IPS-20b (cell line): ENCODE data around the gene UBE2O.
"Not testable (repeated sequence)": the region's sequence is repeated elsewhere in the genome, so short reads cannot be mapped to it uniquely, and the experiment has no call there.

Experiments used
- H3K27ac ChIP-seq: one replicate; pipeline ENCODE4 v1.5.1; 2013; ENCODE audit warnings: low read length
- H3K27me3 ChIP-seq: 2 replicates; pipeline ENCODE4 v1.6.1; 2013; ENCODE audit warnings: mild to moderate bottlenecking, low read length, inconsistent platforms; ENCODE audit not compliant: insufficient read depth
- H3K36me3 ChIP-seq: 2 replicates; pipeline ENCODE4 v1.6.1; 2013; ENCODE audit warnings: low read depth, mild to moderate bottlenecking, inconsistent platforms, low read length, moderate library complexity; ENCODE audit not compliant: insufficient read depth
- H3K4me1 ChIP-seq: 2 replicates; pipeline ENCODE4 v1.6.1; 2013; ENCODE audit warnings: mild to moderate bottlenecking, control low read depth, inconsistent platforms, low read length, moderate library complexity; ENCODE audit not compliant: insufficient read depth
- H3K4me3 ChIP-seq: 2 replicates; pipeline ENCODE4 v1.5.1; 2013; ENCODE audit warnings: mild to moderate bottlenecking, low read length, inconsistent platforms
- H3K9ac ChIP-seq: 2 replicates; pipeline ENCODE4 v1.6.1; 2013; ENCODE audit warnings: low read depth, mild to moderate bottlenecking, inconsistent platforms, low read length, moderate library complexity
- H3K9me3 ChIP-seq: 2 replicates; pipeline ENCODE4 v1.6.1; 2013; ENCODE audit warnings: mild to moderate bottlenecking, low read depth, low read length, inconsistent platforms; ENCODE audit not compliant: insufficient read depth

UBE2O gene

DNA sequence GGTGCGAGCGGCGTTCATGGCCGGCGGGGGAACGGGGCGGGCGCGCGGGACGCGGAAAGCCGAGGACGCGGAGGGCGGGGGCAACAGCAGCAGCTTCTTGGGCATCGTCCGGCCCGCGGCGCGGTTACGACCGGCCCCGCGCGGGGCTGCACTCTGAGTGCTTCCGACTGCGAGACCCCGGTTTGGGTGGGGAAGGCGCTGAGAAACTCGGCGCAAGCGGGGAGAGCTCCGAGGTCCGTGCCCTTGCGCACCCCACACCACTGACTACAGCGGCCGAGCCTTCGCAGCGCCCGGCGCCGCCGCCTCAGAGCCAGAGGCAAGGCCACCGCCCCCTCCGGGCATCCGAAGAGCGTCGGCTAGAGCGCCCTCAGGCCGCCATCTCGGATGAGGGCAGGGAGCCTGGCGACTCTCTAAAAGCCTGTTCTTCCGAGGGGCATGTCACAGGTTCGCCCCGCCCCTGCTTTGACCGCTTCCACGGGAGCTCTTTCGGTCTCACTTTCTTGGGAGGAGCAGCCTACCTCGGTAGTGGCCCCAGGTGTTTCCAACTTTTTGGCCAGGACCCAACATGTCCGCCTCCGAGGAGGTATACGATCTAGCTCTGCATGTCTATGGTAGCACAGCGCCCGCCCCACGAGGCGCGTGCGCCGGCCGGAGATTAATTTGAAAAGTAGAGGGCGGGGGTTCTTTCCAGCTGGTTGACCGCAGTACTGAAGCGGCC lies 99.2 kb downstream of the UBE2O start, which contains the start of gene PRPSAP1:
PRPSAP1 (minus strand) TSS at position 318 of the 718 bp plus-strand sequence; CDS start at position 105, 213 bp downstream.
- Histone ChIP-seq H3K9me3 (no peaks in the 10 kb centered on the region), H3K27ac (peak within 1 kb of the TSS; percentile 84), H3K36me3 (no peaks in the 10 kb centered on the region), H3K27me3 (peaks cover 4% of the 10 kb centered on the region; the same call in 1 of the 2 replicates), H3K9ac (peak within 1 kb of the TSS; percentile 84), H3K4me3 (peak within 1 kb of the TSS; percentile 83), H3K4me1 (peaks cover 4% of the 10 kb centered on the region; the same call in 1 of the 2 replicates)

- H3K27me3 ChIP-seq: peaks cover 4% of the 10 kb centered on the region; the same call in 1 of the 2 replicates
- H3K27ac ChIP-seq: peak overlapping the region; percentile 84
- no peaks in the 10 kb centered on the region for H3K36me3 ChIP-seq
- peak overlapping the region; percentile 83 for H3K4me3 ChIP-seq
- H3K9ac ChIP-seq: peak overlapping the region; percentile 84; the same call in 1 of the 2 replicates
- no peaks in the 10 kb centered on the region for H3K9me3 ChIP-seq
- H3K4me1 ChIP-seq: peaks cover 4% of the 10 kb centered on the region; the same call in 1 of the 2 replicates
Measured at GRCh38 chr17:76353004-76353598, 99.9 kb downstream of the UBE2O start.

GRCh38 chr17:76351526-76352071 lies 101.4 kb downstream of the UBE2O start:
- Histone ChIP-seq H3K4me1 (peaks cover 4% of the 10 kb centered on the region; the same call in 1 of the 2 replicates), H3K27ac (no peak overlapping the region), H3K27me3 (peaks cover 4% of the 10 kb centered on the region; the same call in 1 of the 2 replicates), H3K4me3 (no peak overlapping the region), H3K9ac (no peak overlapping the region), H3K9me3 (no peaks in the 10 kb centered on the region), H3K36me3 (peaks cover 11% of the 10 kb centered on the region; the same call in 1 of the 2 replicates)

DNA sequence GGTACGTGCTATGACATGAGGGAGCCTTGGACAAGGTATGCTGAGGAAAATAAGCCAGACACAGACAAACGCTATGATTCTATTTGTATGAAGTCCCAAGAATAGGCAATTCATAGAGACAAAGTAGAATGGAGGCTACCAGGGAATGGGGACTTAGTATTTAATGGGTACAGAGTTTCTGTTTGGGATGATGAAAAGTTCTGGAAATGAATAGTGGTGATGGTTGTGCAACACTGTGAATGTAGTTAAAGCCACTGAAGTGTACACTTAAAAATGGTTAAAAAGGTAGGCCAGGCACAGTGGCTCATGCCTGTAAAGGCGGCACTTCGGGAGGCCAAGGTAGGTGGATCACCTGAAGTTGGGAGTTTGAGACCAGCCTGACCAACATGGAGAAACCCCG lies 102.5 kb downstream of the UBE2O start:
- H3K27me3 ChIP-seq: peaks cover 4% of the 10 kb centered on the region; the same call in 1 of the 2 replicates
- H3K9ac ChIP-seq: no peak overlapping the region
- no peaks in the 10 kb centered on the region for H3K9me3 ChIP-seq
- no peak overlapping the region for H3K27ac ChIP-seq
- H3K4me1 ChIP-seq: peaks cover 4% of the 10 kb centered on the region; the same call in 1 of the 2 replicates
- peaks cover 22% of the 10 kb centered on the region for H3K36me3 ChIP-seq
- H3K4me3 ChIP-seq: no peak overlapping the region

- not testable (repeated sequence) for H3K4me3 ChIP-seq, H3K4me1 ChIP-seq, H3K27me3 ChIP-seq, H3K27ac ChIP-seq, H3K9me3 ChIP-seq, H3K9ac ChIP-seq
- H3K36me3 ChIP-seq: peaks cover 42% of the 10 kb centered on the region
Measured at GRCh38 chr17:76346936-76347335, 106.0 kb downstream of the UBE2O start.

DNA sequence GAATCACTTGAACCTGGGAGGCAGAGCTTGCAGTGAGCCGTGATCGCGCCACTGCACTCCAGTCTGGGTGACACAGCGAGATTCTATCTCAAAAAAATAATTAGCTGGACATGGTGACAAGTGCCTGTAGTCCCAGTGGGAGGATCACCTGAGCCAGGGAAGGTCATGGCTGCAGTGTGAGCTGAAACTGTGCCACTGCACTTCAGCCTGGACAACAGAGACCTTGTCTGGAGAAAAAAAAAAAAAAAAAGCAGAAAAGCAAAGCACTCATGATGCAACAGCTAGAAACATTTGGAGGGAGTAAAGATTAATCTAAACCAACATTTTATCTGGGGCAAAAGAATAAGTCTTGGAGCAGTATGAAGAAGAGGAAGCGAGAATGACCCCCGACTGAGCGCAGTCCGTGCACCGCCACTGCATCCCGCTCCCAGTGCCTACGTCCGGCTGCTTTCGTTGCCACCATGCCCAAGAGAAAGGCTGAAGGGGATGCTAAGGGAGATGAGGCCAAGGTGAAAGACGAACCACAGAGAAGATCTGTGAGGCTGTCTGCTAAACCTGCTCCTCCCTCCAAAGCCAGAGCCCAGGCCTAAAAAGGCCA lies 107.5 kb downstream of the UBE2O start:
- Histone ChIP-seq H3K36me3 (peaks cover 48% of the 10 kb centered on the region), H3K27ac (no peak overlapping the region), H3K4me1 (no peaks in the 10 kb centered on the region), H3K4me3 (no peak overlapping the region), H3K27me3 (no peaks in the 10 kb centered on the region), H3K9ac (no peak overlapping the region), H3K9me3 (no peaks in the 10 kb centered on the region)

- no peak overlapping the region for H3K9ac ChIP-seq
- no peaks in the 10 kb centered on the region for H3K27me3 ChIP-seq
- H3K27ac ChIP-seq: no peak overlapping the region
- H3K36me3 ChIP-seq: peaks cover 51% of the 10 kb centered on the region
- no peak overlapping the region for H3K4me3 ChIP-seq
- no peaks in the 10 kb centered on the region for H3K9me3 ChIP-seq
- no peaks in the 10 kb centered on the region for H3K4me1 ChIP-seq
Measured at GRCh38 chr17:76343106-76343505, 109.8 kb downstream of the UBE2O start.

DNA sequence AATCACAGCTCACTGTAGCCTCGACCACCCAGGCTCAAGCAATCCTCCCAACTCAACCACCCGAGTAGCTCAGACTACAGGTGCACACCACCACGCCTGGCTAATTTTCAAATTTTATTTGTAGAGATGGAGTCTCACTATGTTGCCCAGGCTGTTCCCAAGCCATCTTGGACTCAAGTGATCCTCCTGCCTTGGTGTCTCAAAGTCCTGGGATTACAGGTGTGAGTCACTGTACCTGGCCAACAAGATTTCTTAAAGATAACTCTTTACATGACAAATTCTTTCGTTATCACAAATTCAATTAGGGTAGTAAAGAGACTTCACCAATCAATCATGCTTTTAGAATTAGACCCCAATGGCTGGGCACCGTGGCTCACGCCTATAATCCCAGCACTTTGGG lies 111.7 kb downstream of the UBE2O start:
- H3K9ac ChIP-seq: no peak overlapping the region
- H3K4me1 ChIP-seq: no peaks in the 10 kb centered on the region
- no peak overlapping the region for H3K27ac ChIP-seq
- H3K4me3 ChIP-seq: no peak overlapping the region
- H3K36me3 ChIP-seq: peaks cover 38% of the 10 kb centered on the region
- no peaks in the 10 kb centered on the region for H3K9me3 ChIP-seq
- H3K27me3 ChIP-seq: no peaks in the 10 kb centered on the region
